GM19468 (cell line): ENCODE data around the gene HHAT.
"Not testable (repeated sequence)": the region's sequence is repeated elsewhere in the genome, so short reads cannot be mapped to it uniquely, and the experiment has no call there.

Experiments
- ATAC-seq: cut with Tn5 transposase; IDR thresholded peaks from one replicate; pipeline ENCODE4 v1.9.1; 2021; ENCODE audit warnings: mild to moderate bottlenecking, moderate library complexity, moderate number of reproducible peaks; ENCODE audit not compliant: unreplicated experiment; ENCODE audit errors: extremely low read depth

The HHAT gene

DNA sequence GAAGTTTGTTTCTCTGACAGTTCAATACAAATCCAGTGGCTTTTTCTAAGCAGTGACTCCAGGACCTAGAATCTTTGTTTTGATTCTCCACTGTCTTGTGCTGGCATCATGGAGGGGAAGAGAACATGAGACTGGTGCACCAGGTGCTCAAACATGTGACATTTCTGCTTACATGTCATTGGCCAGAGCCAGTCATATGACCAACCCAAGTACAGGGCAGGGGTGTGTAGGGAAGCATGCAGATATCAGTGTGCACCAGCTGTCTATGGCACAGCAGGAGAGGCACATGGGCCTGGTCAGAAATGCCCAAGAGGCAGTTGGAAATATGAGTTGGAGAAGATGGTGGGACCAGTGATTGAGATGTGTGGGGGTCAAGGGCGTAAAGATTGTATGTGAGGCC, 297.0 kb downstream of the HHAT start:
- no peak for ATAC-seq

DNA sequence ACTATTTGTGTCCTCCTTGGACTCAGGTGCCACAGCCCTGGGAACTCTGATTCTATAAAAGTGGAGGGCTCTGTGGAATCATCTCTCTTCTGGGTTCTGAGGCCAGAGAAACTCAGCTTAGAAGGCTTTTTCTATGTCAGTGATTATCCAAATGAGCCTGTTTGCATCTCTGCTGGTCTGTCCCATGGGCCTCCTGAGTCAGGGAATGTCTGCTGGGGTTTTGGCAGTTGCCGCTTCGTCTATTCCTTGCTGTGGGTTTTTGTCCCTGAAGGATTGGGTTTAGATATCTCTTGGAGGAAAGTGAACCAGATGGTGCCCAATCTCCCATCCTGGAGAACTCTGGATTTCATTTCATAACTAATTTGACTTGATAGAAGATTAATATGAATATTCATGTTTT, 297.6 kb downstream of the HHAT start:
- ATAC-seq, result no peak

DNA sequence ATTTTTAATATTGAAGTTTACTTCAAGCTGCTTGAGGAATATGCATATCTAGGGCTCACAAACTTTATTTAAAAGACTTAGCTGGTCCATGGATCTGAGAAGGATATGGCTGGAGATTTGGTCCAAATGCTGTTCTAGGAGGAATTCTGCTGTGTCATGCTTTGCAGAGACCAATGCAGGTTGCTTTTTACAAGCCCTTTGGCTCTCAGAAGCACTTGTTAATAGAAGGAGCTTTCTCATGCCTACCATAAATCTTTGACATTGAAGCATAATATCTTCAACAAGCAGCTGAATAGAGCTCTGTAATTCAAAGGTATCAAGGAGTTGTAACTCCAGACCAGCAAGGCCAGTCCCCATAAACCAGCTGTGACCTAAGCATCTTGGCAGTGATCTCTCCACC, 299.1 kb downstream of the HHAT start:
- no peak for ATAC-seq

DNA sequence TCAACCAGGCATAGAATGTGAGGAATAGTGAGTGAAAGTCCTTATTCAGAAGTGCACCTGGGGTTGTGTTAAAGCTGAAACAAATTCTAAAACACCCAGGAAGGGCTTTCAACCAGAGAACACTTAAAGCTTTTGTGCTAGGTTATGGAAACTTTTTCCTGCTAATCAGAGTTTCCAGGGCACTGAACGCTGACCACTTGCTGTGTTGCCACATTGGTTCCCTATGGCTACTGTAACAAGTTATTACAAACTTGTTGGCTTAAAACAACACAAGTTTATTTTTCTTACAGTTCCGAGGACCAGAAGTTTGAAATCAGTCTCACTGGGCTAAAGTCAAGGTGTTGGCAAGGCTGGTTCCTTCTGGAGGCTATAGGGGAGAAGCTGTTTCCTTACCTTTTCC, 300.6 kb downstream of the HHAT start:
- no peak for ATAC-seq

DNA sequence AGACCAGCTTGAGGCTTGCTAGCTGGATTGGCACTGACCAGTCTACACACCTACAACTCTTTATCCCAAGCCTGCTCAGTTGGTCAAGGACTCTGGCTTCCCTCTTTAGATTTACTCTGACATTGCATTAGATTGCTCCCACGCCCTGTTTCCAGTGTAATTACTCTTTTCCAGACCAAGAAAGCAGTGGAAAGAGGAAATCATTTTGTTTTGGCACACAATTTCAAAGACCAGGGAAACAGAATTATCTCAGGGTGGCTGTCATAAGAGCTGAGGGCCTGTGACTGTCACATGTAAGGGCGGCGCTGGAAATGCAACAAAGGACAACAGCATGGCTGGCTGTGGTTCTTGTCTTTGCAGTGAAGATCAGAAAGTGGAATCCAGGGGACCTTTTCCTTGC, 302.7 kb downstream of the HHAT start:
- ATAC-seq, result no peak

DNA sequence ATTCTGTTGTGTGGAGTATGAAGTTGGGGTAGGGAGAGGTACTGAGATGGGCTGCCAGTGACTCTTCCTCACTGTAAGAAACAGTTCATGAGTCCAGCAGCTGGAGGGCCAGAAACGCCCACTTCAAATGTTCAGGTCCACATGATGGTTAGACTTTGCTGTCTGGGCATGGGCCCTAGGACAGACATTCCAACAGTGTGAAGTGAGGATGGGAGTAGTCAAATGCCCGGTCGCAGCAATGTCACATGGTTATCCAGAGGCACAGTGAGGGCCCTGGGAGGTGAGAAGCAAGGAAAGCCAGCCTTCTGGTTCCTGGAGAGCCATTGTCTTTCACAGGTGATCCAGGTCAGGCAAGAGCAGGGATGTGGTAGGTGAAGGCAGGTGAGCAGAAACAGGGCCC, 304.4 kb downstream of the HHAT start:
- ATAC-seq, result no peak

DNA sequence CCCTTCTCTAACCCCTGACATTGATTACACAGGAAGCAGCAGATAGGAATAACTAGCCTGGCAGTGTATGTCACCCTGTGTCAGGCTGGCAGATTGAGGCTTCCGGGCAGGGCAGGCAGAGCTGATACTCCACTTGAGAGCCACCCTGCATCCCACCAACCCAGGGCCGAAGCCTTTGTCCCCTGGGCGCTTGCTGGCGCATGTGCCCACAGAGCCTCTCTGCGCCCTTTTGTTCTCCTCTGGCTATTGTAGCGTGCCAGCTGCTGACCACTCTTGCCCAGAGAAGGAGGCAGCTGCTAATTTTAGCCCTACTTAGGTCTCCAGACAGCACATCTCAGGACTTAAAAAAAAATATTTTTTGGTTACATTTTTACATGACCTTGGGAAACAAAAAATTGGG, 304.9 kb downstream of the HHAT start:
- ATAC-seq, result no peak

DNA sequence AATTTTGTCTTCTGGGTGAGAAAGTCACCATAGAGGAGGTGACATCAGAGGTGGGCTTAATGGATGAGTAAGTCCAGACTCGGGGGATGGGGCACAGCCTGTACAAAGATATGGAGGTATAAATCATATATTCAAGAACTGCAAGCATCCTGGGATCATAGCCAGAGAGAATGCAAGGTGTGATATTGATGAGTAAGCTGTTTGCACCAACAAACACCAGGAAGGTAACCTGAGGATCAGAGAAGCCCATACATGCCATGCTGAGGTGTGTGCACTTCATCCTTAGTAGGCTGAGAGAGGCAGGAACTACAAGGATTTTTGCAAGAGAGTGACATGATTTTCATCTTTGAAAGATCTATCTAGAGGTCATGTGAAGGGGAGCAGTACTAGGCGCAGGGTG, 306.4 kb downstream of the HHAT start:
- no peak for ATAC-seq

DNA sequence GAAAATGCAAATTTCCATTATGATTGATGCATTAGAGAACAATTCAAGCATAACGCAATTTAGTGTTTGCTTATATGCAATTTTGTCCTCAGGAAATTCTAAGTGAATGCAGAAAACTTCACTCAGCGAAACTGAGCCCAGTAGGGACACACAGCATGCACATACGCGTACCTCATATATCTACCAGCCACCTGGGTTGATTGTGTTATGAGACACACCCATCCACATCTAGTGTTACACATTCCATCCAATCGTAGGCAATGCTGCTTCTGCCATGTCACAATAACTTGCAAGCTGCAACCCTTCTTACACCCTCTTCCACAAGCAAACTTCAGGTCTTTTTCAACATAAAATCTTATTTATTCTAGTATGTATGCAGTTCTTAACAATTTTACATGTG, 312.9 kb downstream of the HHAT start:
- ATAC-seq, result no peak

DNA sequence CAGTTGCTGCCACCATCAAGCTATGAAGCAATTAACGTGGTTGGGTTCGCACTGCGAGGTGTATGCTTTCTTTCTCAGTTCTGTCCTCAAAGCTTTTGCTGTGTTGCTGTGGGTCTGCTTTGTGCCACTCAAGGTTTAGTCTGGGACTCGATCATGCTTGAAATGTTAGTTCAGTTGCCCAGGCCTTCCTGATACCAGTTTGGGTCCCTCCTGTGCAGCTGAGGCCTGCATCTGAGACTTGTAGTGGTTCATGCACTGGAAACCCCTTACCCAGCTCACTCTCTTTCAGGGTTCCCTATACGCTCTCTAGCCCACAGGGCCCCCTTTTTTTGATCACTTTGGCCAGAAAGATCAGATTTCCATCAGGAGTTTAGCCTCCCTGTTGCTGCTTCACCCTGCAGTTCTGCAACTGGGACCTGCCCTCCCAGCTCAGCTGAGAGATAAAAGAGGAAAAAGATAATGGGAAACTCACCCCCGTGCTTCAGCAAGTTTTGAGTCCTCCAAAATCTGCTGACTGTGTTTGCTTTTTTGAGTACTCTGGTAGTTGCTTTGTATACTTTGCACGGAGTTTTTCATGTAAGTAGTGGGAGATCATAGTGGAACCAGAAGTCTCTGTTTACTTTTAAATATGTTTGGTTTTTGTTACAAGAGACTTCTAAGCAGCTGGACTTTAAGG, 317.0 kb downstream of the HHAT start:
- ATAC-seq, result no peak

DNA sequence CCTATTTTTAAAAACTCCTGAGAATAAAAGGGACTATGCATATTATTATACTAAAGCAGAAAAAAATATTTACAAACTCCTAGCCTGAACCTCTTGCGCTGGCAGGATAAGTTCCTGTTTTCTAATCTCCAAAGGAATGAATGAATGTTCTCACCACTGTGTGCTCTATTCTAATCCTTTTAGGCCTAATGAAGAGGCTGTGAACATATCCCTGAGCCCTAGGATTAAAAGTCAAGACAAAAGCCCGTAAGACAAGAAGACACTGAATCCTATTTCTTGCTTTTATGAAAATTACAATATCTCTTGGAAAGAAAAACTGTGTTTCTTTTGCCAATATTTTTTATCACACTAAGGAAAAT, 317.5 kb downstream of the HHAT start:
- no peak for ATAC-seq

DNA sequence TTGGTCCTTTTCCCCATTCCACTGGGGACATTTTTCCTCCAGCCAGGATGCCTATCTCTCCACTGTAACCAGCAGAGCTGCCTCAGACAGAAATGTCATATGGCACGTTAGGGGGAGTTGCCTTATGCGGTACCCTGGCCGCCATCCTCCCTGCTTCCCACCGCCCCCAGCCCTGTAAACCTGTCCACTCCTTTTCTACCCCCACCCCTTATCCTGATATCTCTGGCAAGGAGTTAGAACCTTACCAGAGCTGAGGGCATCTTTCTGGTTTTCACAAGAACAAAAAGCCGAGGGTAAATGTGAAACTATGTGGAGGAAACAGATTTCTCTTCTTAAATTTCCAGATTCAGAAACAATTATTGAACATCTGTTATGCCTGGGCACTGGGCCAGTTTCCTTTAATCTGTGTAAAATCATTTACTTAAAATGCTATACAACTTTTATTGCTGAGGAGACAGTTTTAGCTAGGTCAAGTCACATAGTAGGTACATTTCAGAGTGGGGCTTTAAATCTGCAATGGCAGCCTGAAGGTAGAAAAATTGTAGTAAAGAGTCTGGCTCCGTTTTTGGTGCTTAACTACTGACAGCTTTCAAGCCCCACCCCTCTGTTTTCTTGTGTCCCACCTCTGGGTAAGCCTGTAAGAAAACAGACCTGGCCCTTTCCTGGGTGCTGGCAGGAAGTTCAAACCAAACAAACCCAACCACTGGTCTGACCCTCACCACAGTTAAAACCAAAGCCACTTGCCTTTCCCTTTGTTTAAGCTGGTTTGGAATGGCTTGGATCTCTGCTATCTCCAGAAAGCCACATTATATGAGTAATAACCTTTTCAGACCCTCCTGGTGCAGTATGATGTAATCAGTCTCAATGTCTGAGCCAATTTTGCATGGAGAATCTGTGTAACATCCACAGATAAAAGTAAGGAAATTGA, 319.0 kb downstream of the HHAT start:
- no peak for ATAC-seq

DNA sequence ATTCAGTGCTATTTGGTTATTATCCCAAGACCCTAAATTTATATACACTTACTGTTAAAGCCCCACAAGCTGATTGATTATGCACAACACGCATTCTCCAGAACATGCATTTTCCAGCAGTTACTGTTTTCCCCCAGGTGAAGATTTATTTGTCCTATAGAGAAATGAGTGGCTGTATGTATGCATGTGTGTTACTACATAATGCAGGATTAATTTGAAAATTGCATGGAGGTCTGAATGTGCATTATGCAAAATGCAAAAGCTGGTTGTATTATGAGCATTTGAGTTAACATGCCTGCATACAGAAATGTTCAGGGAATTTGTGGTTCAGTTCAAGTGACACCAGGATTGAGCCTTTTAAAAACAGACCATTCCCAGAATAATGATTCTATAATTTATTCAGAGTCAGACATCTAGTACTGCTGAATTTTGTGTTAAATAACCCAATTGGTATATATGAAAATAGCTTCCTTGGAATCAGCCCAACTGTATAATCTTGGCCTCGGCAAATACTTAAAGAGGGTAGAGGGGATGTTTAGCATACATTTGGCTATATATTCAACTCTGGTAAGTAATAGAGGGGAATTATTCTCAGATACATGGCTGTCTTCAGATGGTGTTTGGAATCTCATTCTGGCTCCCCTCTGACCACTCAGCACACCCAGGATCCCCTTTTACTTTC, 320.0 kb downstream of the HHAT start:
- no peak for ATAC-seq

DNA sequence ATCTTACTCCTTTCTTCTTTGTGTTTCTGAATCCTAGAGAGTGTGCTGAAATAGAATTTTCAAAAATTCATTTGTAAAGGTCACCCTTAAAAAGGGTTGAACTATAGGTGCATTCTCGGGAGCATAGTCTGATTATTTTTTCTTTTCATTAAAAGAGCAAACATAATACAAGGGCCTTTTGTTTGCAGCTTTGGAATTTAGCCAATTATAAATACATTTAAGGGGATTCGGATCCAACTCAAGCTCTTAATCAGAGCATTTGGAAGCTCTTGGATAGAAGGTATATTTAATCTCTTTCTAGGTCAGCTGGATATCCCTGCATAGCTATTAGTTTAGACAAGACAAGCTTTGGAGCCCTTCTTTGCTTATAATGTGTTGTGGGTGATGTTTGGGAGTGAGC, 321.7 kb downstream of the HHAT start:
- no peak for ATAC-seq

DNA sequence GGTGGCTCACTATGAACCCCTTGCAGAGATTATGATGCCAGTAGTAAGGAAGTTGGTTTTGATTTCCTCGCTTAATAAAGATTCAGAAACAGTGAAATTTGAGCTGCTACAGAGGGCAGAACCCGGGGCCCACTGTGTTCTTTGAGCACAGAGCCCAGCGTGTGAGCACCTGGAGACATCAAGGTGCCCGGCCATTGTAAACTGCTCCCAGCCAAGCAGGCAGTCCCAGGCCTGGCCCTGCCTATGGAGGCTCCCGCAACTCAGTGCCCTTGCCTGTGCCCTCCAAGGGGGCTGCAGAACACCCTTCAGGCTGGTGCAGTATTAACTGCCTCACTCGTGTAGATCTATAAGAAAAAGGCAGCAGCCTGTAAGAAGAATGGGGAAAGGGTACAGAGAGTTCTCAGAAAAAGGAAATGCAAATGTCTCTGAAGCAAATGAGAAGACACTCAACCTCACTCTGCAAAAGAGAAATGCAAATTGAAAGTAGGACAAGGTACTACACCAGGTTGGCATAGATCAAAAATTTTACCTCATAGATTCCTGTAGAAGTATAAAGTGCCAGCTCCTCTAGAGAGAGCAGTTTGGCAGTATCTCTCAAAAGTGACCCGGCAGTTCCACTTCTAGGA, 323.7 kb downstream of the HHAT start:
- ATAC-seq, result no peak

DNA sequence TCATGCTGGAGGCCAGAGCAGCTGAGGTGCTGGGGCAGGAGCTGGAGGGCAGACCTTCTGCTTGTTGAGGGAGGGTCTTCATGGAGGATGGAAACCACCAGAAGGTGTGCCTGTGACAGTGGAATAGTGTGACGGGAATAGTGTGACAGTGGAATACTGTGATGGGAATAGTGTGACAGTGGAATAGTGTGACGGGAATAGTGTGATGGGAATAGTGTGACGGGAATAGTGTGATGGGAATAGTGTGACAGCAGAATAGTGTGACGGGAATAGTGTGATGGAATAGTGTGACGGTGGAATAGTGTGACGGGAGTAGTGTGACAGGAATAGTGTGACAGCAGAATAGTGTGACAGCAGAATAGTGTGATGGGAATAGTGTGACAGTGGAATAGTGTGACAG, 325.1 kb downstream of the HHAT start:
- no peak for ATAC-seq

DNA sequence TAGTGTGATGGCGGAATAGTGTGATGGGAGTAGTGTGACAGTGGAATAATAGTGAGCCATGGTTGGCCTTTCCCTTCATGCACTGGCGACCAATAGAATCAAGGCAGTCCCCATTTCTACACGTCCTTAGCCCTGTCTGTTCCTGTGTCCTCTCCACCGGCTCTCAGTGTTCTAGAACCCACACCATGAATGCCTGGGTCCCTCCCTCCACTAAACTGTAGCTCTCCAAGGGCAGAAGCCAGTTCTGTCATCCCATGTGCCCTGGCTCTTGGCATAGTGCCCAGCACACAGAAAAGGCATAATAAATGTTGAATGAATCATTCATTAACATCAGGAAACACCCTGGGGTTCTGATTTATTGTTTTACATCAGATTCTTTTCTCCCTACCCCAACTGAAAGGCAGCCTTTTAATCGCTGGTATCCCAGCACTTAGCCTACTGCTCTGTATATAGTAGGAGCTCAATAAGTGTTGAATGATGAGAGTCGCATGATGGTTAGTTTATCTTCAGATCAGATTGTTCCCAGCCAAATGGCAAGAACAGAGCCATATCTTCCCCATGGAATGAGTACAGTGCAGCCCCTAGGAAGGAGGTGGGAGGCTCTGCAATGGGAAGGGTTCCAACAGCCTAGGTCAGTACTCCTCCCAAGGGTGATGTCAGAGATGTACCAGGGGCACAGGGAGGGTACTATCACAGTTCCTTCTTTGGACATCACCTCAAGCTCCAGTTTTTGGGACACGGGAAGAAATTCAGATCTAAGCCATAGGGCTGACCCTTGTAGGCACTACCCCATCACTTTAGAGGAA, 325.7 kb downstream of the HHAT start:
- ATAC-seq, result no peak

DNA sequence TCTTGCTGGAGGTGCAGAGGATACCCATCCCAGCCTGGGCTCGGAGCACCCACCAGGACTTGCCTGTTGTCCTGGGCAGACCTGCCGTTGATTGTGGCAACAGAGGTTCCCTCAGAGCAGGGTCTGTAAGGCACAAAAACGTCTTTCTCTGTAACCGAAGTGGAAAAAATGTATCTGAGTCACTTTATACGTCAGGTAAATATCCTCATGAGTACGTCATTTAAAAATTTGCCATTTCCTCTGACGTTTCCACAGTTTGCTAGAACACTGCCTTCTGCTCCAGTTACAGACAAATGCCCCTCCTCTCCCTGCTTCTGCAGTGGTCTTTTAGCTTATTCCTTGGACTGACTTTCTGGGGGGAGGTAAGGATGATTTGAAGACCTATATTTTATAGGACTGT, 326.8 kb downstream of the HHAT start:
- no peak for ATAC-seq

DNA sequence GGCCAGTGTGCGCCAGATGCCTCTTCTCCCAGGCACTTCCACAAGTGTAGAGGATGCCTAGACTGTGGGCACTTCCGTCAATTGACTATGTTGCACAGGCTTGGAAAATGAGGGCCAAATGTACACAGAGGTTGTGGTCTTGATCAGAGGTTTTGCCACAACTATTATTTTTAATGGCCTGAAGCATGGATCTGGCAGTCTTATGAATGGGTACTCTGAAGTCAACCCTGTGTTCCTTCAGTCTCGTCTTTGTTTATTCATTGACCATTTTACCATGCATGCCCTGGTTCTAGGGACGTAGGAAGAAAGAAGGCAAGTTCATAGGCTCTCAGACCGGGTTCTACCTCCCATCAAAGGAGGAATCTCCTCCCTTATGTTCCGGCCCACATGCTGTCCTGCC, 329.1 kb downstream of the HHAT start:
- ATAC-seq, result no peak

DNA sequence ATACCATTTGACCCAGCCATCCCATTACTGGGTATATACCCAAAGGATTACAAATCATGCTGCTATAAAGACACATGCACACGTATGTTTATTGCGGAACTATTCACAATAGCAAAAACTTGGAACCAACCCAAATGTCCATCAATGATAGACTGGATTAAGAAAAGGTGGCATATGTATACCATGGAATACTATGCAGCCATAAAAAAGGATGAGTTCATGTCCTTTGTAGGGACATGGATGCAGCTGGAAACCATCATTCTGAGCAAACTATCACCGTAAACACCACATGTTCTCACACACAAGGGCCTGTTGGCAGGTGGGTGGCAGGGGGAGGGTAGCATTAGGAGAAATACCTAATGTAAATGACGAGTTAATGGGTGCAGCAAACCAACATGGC, 332.8 kb downstream of the HHAT start:
- not testable (repeated sequence) for ATAC-seq
